Uterus (tissue), 2 donors: ENCODE measurements around the gene PDGFC.

Experiments used
- CTCF ChIP-seq, 4 experiments: fragments of 200-600 bp in 2 of 4; fragments of 450-650 bp in 2 of 4; sonication (generic) in 2 of 4; IDR thresholded peaks; one replicate each; pipeline ENCODE4 v1.5.1; 2016 to 2019; ENCODE audit warnings: antibody characterized with exemption in 4 of 4, mild to moderate bottlenecking in 2 of 4, moderate library complexity in 1 of 4
- POLR2A ChIP-seq, 2 donors: fragments of 450-650 bp; IDR thresholded peaks; one replicate each; pipeline ENCODE4 v1.6.1; 2016; ENCODE audit warnings: antibody characterized with exemption in 2 of 2, mild to moderate bottlenecking in 1 of 2, moderate library complexity in 1 of 2

GRCh38 chr4:156963419-156963818 lies 8.2 kb downstream of the PDGFC start:
- no peak for TF ChIP-seq CTCF (IDR thresholded peaks at IDR 0.05)
- TF ChIP-seq POLR2A (IDR thresholded peaks at IDR 0.05): no peak
